Stimulated activated CD8-positive, alpha-beta memory T cell treated with anti-CD3 and anti-CD28 coated beads, Interleukin-12 subunit alpha, Interleukin-12 subunit beta, amount 100 ng/mL, for 4 hours (primary cell): ENCODE results near the gene GPR55.
"Not testable (repeated sequence)": the region's sequence is repeated elsewhere in the genome, so short reads cannot be mapped to it uniquely, and the experiment has no call there.

Experiments used
- DNase-seq: peaks from one replicate; pipeline ENCODE4 v3.0.0-alpha.2; 2020; ENCODE audit warnings: low read depth

Gene GPR55, protein sequence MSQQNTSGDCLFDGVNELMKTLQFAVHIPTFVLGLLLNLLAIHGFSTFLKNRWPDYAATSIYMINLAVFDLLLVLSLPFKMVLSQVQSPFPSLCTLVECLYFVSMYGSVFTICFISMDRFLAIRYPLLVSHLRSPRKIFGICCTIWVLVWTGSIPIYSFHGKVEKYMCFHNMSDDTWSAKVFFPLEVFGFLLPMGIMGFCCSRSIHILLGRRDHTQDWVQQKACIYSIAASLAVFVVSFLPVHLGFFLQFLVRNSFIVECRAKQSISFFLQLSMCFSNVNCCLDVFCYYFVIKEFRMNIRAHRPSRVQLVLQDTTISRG

DNA sequence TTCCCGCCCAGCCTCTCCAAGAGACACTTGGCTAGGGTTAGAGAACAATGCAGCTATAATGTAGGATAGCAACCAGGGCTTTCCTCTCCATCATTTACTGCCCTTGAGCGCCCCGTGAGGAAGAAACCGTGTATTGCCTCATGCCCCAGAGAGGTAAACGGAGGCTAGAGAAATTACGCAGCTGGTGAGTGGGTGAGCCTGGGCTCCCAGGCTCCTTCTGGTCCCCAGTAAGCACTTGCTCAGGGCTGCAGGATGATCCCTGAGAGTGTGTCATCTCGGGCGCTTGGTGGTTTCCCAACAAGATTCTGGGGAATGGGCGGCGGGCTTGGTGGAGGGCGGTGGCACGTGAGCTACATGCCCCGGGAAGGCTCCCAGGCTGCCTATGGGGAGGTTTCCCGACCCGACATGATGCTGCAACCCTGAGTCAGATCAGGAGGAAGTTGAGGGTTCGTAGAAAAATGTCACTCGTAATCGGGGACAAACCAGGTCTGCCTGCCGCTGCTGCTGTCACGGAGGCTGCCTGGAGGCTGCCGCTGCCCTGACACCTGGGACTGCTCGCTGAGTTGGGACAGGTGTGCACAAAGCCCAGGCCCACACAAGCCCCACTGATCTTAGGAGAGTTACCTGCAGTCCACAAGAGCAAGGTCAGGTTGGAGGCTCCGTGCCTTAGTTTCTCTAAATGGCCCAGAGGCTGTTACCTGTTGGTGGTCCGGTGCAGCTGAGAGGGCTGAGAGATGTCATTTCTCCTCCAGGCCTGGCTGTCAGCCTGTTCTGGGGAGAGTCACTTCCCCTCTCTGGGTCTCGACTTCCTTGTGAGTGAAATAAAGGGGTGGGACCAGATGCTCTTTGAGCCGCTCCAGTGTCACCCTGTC lies at the start of gene GPR55:
TSS of gene GPR55 (minus strand) at position 773 of the 872 bp plus-strand sequence. CDS start 14,280 bp downstream, outside the sequence.
- peak; percentile 32 for DNase-seq

DNA sequence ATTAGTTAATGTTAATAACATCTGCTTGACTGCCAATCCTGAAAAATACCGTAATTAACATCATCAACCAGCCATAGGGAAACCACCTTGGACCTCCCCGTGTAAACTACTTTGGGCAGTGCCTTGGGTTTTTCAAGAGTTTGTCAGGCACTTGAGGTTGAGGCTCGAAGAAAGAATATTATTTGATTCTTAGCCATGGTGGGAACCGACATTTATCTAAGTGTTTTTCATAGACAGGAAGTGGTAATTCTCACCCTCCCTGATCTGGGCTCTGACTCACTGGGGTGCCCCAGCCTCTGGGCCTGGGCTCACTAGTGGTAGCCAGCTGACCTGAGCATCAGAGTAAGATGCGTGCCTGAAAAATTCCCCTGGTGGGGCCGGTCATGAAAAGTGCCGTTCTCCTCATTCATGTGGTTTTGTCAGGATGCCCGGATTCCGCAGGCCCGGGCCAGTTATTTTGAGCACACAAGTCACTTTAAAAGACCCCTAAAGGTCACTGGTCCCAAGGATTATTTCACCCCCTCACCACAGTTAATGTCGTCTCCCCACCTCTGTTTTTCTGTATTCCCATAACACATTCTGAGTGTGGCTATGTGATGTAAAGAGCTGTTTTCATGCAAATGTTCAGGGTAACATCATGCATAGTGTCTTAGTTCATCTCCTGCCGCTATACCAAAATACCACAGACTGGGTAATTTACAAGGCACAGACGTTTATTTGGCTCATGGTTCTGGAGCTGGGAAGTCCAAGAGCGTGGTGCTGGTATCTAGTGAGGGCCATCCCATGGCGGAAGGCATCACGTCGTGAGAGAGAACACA lies 49.3 kb upstream of the GPR55 start:
- DNase-seq, result peak; percentile 70

DNA sequence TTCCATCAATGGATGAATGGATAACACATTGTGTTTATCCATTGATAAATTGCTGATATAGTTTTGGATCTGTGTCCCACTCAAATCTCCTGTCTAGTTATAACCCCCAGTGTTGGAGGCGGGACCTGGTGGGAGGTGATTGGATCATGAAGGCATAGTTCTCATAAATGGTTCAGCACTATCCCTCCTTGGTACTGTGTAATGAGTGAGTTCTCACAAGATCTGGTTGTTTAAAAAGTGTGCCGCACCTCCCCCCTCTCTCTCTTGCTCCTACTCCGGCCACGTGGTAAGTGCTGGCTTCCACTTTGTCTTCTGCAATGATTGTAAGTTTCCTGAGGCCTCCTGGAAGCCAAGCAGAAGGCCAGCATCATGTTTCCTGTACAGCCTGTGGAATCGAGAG lies 47.0 kb upstream of the GPR55 start:
- no peak for DNase-seq

DNA sequence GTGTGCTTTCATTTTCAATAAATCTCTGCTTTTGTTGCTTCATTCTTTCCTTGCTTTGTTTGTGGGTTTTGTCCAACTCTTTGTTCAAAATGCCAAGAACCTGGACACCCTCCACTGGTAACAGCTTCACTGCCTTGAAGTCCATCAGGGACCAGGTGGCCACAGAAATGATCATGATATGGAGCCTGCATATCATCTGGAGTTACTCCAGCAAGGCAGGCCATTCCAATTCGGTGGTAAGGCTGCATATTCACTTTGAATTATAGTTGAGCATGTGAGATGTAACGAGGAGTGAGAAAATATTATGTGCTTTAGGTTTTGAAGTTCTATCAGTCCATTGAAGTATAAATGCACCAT lies 44.6 kb upstream of the GPR55 start:
- DNase-seq, result no peak

DNA sequence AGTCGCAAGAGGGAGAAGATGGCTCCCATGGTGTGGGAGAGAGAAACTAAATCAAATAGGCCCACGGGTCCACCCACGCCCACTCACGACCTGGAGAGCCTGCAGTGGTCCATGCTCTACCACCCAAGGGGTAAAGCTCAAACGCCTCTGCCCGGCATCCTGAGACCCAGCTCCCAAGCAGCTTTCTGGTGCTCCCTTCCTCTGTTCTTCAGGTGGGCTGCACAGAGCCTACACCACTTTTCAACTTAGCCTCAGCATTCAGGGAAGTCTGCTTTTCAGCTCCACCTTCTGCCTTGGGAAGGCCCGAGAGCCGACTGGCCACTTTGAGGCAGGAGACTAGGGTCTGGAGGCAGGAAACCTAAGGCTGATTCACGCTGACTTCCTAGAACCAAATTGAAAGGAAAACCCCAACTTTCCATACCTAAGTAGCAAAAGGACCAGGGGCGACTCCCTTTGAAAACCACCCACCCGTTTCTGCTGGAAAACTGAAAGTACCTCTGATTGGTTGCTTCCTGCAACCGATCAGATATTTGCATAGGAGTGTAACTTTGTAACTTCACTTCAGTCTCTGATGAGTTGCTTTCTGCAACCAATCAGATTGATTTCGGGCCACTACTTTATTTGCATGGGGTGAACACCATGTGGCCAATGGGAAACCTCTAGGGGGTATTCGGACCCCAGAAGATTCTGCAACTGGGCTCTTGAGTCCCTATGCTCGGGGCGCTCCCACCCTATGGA lies 44.0 kb upstream of the GPR55 start:
- no peak for DNase-seq

DNA sequence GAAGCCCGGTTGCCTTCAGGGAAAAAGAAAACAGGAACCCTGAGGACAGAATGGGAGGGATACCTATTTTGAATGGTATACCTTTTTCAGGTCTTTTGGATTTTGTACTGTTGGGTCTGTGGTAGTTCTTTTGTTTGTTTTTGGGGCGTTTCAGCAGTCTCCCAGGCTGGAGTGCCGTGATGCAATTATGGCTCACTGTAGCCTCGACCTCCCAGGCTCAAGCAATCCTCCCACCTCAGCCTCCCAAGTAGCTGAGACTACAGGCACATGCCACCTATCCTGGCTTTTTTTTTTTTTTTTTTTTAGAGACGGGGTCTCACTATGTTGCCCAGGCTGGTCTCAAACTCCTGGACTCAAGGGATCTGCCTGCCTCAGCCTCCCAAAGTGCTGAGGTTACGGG lies 43.3 kb upstream of the GPR55 start:
- DNase-seq, result not testable (repeated sequence)

DNA sequence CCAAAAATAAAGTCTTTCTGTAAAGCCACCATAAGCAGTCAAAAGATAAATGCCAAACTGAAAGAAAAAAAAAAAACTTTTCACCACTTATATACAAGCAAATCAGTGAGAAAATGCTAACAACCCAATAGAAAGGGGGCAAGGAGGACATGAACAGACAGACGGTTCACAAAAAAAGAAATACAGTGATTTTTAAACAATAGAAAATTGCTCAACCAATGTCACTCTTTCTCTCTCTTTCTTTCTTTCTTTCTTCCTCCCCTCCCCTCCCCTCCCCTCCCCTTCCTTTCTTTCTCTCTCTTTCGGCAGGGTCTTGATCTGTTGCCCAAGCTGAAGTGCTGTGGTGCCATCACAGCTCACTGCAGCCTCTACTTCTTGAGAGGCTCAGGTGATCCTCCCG lies 42.1 kb upstream of the GPR55 start:
- no peak for DNase-seq

DNA sequence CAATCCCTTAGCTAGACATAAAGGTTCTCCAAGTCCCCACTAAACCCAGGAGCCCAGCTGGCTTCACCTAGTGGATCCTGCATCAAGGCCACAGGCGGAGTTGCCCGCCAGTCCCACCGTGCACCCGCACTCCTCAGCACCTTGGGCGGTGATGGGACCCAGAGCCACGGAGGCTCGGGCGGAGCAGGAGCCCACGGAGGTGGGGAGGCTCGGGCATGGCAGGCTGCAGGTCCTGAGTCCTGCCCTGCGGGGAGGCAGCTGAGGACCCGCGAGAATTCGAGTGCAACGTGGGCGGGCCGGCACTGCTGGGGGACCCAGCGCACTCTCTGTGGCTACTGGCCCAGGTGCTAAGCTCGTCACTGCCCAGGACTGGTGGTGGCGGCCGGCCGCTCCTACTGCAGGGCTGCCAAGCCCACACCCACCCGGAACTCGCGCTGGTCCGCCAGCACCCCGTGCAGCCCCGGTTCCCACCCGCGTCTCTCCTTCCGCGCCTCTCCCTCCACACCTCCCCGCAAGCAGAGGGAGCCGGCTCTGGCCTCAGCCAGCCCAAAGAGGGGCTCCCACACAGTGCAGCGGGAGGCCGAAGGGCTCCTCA lies 39.2 kb upstream of the GPR55 start:
- DNase-seq, result no peak

DNA sequence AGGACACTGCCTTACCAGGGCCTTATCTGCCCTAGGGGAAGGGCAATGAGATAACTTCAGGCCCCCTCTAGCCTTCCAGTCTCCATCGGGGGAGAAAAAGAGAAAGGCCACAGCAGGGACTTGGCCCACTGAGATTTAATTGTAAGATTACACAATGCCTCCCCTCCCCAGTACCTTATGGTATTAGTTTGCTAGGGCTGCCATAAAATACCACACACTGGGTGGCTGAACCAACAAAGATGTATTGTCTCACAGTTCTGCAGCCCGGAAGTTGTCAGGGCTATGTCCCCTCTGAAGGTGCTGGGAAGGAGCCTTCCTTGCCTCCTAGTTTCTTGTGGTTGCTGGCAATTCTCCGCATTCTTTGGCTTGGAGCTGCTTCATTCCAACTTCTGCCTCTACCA lies 36.0 kb upstream of the GPR55 start:
- DNase-seq, result no peak

DNA sequence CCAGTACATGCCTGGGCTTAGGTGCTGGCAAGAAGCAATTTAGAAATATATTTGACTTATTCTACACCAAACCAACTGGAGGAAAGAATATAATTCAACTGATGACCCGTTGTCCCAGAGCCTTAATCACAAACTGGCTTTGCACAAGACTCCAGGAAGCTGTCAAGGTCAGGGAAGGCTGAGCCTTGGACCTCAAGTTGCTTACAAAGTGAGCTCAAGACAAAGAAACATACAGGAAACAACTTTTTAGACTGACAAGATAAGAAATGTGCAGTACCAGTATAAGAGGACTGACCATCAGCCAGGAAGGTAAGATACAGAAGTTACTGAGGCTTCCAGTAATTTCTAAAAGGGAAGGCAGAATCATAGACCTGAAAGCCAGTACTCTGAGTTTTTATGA lies 35.0 kb upstream of the GPR55 start:
- DNase-seq, result no peak

DNA sequence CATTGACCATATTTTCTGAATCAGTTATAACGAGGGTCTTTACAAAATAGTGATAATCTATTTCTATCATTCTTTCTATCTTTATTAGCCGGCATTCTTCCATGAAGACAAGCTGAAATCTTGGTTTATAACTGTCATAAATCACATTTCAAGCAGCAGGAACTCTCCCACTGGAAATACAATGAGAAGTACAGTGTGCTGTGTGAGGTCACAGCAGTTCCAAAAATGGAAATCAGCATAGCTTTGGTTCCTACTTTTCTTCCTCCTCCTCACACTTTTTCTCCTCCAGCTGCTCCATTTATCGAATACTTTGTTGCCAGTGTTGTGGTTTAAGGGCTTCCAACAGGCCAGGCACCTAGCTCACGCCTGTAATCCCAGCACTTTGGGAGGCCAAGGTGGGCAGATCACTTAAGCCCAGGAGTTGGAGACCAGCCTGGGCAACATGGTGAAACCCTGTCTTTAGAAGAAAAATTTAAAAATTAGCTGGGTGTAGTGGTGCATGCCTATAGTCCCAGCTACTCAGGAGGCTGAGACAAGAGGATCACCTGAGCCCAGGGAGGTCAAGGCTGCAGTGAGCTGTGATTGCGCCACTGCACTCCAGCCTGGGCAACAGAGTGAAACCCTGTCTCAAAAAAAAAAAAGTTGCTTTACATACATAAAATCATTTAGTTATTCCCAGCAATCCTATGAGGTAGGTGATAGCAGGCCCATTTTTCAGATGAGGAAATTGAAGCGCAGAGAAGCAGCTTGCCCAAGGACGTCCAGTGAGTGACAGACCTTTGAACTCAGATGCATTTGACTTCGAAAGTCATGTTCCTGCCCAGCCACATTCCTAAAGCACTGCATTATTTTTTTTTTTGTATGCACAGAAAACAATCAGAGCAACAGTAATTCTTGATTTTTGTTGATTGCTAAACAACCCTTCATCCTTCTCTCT lies 34.0 kb upstream of the GPR55 start:
- DNase-seq, result no peak

DNA sequence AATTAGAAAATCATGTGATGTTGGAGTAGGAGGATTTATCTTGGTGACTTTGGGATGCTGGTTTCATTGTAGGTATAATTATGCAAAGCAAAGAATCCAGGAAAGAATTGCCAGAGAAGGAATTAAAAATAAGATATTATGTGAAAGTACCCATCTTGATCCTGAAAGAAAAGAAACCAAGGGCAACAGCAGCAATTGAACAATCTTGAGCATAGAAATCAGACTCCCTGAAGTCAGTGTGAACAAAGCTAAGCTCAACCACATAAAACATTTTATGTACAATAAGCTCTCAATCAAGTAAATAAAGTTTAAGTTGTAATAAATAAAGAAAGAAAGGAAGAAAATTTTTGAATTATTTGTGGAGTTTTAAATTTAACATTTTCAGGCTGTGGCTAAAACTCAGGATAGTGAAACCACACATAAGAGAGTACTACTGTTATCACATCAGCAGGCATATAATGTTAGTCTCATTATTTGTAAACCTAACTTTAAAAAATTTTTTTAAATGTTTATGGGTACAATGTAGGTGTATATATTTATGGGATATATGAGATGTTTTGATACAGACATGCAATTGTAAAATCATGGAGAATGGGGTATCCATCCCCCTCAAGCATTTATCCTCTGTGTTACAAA lies 32.8 kb upstream of the GPR55 start:
- DNase-seq, result no peak

DNA sequence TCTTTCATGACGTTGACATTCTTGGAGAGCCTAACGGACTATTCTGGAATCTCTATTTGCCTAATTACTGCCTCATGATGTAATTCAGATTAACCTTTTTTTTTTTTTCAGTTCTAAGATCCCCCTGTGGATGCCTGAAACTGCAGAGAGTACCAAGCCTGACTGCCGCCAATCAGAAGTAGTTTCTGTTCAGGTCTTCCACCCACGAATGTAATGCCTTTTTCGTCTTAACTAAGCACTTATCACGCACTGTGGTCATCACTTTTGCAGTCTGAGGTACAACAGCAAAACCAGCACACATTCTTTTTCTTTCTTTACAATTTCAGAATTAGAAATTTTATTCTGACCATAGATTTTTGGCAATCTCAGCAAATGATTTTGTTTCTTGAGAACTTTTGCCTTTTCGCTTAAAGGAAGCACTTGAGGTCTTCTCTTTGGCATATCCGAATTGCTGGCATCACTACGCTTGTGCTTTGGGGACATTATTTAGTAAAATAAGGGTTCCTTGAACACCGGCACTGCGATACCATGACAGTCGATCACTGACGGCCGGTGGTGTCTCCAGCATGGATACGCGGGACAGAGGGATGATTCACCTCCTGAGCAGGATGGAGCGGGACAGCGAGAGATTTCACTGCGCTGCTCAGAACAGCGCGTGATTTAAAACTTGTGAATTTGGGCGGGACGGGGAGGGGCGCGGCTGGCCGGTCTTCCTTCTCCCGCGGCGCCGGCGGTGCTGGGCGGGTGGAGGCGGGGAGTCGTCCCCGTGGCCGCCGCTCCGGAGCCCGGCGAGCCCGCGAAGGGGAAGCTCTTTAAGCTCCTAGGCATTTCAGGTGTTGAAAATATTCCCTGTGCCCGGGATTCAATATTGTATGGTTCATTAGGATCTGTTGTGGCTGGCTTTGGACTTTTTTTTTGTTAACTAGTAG lies 32.0 kb upstream of the GPR55 start:
- DNase-seq, result no peak

DNA sequence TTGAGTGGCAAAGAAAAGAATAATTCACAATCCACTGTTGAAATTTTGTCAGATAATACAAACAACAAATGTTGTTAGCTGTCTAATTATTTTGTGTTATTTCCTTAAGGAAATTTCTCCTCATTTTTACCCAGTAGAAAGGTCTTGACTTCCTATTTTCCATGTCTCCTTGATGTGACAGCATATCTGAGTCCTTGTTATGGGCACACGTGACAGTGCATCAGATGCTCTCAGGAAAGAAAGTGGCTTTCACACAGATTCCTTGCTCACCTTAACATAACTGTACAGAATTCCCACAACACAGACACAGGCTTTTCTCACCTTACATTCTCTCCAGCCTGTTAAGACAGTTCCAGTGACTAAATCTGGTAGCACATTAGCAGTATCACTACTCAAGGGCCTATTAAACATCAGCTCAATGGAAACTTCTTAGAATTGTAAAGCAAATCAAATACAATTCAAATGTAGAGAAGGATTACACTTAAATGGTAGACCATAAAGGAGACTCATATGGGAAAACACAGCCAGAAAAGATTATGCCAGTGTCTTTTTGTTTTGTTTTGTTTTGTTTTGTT lies 30.2 kb upstream of the GPR55 start:
- DNase-seq, result no peak

DNA sequence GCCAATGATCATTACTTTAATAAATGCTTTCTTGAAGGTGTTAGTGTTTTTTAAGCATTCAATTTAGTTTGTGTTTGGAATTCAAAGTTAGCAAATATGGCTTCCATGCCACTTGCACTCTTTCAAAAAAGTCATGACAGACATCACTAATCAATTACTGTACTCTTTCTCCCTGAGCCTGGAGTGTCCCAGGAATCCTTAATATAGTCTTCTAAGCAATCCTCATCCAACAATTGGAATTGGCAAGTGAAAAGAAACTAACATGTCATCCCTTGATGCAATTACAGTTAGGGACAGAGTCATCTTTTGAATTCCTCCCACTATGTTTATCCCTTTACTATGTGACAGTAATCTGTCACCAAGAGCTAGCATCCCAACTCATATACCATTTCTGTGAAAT lies 29.7 kb upstream of the GPR55 start:
- no peak for DNase-seq

DNA sequence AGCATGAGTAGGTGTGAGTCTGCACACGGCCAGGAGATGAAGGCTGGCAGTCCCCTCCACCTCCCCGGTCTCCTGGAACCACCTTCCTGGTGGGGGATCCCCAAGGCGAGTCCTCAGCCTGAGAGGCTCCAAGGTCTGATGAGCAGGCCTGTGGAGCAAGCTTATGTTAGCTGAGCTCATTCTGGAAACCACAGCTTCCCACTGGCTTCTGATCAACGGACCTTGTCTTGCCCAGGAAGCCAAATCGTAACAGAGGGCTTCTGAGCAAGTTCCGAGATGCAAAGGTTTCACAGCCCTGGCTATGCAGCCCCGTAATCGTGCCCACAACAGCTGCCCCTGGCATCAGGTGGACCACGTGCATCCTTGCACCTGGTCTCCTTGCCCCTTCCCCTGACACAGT lies 28.8 kb upstream of the GPR55 start:
- DNase-seq, result no peak

DNA sequence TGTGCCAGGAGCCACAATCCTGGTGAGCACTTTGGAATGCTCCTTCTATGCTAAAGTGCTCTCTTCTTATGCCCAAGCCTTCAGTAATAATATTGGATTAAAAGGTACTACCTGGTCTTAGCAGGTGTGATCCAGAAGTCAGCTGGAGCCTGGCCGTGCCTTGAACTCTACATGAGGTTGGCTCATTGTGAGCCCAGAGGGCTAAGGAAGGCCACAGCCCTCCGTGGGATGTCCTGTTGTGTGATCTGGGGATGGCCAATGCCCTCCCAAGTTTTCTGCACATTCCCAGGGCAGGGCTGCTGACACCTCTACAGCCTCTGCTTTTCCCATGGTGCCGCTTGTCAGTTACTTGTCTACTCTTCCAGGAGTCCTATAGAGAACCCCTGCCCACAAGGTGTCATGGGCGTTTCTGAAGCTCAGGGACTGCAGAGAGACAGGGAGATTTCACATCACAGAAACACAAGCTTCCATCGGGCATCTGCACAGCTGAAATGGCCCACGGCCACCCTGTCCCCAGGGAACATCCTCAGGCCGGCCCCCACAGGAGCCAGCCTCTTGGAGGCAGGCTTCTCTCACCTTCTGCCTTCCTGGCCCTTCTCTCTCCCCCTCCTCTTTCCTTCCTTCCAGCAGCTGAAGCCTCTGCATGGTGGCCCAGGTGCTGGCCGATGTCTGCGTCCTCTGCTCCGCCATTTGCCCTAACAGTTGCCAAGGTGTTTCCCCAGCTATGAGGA lies 27.3 kb upstream of the GPR55 start:
- DNase-seq, result no peak

DNA sequence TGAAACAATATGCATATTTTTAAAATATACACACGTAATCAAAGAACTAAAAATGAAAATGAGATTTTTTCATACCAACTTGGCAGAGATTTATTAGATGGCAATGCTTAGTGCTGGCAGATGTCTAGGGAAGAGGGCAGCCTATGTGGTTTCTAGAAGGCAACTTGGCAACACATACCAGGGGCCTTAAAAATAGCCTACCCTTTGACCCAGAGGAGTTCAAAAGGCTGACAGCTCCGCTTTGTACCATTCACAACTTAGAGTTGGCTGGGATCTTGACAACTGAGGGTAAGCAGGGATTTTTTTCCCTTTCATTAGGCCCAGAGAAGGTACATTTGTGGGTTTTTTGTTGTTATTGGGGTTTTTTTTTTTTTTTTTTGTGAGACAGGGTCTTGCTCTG lies 26.4 kb upstream of the GPR55 start:
- no peak for DNase-seq
